VCaP (cell line): ENCODE data around the gene SLC38A6.
"Not testable (repeated sequence)": the region's sequence is repeated elsewhere in the genome, so short reads cannot be mapped to it uniquely, and the experiment has no call there.

Experiments used
- H3K27ac ChIP-seq: fragments of 450-650 bp; 2 replicates; pipeline ENCODE4 v1.5.1; 2017
- TF ChIP-seq, protein P1 (sequence below): fragments of 450-650 bp; conservative IDR thresholded peaks from 2 replicates; pipeline ENCODE4 v1.5.1; 2017; ENCODE audit warnings: mild to moderate bottlenecking, moderate library complexity

SLC38A6 gene

GRCh38 chr14:61050417-61050816 lies 69.4 kb downstream of the SLC38A6 start:
- no peak overlapping the region for H3K27ac ChIP-seq
- TF ChIP-seq, protein P1, sequence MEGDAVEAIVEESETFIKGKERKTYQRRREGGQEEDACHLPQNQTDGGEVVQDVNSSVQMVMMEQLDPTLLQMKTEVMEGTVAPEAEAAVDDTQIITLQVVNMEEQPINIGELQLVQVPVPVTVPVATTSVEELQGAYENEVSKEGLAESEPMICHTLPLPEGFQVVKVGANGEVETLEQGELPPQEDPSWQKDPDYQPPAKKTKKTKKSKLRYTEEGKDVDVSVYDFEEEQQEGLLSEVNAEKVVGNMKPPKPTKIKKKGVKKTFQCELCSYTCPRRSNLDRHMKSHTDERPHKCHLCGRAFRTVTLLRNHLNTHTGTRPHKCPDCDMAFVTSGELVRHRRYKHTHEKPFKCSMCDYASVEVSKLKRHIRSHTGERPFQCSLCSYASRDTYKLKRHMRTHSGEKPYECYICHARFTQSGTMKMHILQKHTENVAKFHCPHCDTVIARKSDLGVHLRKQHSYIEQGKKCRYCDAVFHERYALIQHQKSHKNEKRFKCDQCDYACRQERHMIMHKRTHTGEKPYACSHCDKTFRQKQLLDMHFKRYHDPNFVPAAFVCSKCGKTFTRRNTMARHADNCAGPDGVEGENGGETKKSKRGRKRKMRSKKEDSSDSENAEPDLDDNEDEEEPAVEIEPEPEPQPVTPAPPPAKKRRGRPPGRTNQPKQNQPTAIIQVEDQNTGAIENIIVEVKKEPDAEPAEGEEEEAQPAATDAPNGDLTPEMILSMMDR: no peak

DNA sequence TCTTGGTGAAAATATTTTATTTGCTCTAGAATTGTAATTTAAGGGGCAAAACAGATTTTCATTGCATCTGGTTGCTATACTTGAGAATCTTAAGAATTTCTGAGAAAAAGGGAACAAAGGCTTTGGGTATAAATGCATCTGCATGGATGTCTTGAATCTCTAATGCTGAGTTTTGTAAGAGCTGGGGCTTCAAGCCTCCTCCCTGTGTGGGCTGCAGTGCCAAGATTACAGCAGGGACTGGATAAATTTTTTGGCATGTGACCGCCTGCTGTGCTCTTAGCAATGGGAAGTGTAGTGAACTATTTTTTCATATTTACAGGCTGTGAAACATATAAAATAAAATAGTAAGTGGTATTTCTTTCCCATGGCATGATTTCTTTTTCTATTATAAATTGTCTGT lies 70.0 kb downstream of the SLC38A6 start:
- TF ChIP-seq, protein P1: no peak
- H3K27ac ChIP-seq: no peak overlapping the region

GRCh38 chr14:61051621-61052020 lies 70.6 kb downstream of the SLC38A6 start:
- TF ChIP-seq, protein P1: no peak
- no peak overlapping the region for H3K27ac ChIP-seq

GRCh38 chr14:61063461-61063860 lies 82.4 kb downstream of the SLC38A6 start:
- TF ChIP-seq, protein P1: no peak
- no peak overlapping the region for H3K27ac ChIP-seq

DNA sequence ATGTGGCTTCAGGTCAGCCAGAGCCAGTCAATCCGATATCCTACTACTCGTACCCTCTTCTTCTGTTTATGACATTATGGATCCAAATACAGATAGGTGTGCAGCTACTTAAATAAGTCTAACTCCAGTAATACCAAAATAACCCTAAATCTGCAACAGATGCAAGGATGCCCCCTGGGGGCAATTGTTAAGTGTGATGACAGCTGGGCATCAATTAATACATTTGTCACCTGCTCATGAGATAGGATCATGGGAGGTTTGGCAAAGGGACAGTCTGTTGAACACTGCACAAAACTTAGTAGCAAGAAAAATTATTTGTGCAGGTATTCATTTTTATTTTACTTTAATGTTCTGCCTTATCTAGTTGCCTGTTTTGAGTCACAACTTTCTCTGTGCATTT lies 83.2 kb downstream of the SLC38A6 start:
- no peak overlapping the region for H3K27ac ChIP-seq

GRCh38 chr14:61064856-61065255 lies 83.8 kb downstream of the SLC38A6 start:
- H3K27ac ChIP-seq: no peak overlapping the region
- TF ChIP-seq, protein P1: no peak

More for the DNA sequence above, 83.2 kb downstream of the SLC38A6 start:
- TF ChIP-seq, protein P1: no peak; the same call in 1 of the 2 replicates

DNA sequence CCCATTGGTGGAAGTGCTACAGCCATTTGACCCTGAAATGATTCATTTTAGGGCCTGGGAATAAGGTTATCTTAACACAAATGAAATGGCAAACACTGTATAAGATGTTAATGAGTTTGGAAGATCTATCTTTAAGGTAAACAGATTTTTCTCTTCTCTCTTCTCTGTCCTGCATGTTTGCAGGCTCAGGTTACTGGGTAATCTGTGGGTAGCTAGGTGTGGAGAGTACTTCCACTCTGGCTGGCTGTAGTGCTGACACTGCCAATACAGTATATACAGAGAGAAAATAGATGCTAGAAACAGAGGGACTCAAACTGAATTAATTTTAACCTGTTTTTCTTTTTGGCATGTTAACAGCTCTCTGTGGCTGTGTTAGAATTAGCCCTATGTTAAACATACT lies 84.6 kb downstream of the SLC38A6 start:
- peak overlapping the region; percentile 46 for H3K27ac ChIP-seq
- TF ChIP-seq, protein P1: no peak

DNA sequence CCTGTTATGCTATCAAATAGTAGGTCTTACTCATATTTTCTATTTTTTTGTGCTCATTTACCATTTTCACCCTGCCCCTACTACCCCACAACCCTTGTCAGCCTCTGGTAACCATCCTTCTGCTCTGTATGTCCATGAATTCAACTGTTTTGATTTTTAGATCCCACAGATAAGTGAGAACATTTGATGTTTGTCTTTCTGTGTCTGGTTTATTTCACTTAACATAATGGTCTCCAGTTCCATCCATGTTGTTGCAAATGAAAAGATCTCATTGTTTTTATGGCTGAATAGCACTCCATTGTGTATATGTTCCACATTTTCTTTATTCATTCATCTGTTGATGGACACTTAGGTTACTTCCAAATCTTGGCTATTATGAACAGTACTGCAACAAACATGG lies 91.4 kb downstream of the SLC38A6 start:
- not testable (repeated sequence) for H3K27ac ChIP-seq
